Calu3 (cell line): ENCODE data around the gene CCNQ. TPM values are rescaled to one million over a fixed set of nuclear protein-coding genes. Genes with fewer than 3 reads are reported as not detected.

Source experiments
- BruUV-seq: library from RNA; stranded (reverse); fragments of 400-500 nt; replicated peaks from 2 replicates; lab custom pipeline; 2021; lab: Mats Ljungman, UMichigan
- CTCF ChIA-PET: fragments of 300-600 bp; sonication (Branson Sonifier 250); formaldehyde crosslinking; loops from one replicate; lab custom pipeline; 2022; ENCODE audit warnings: antibody characterized with exemption; lab: Charles Lee
- DNase-seq: peaks from one replicate; pipeline ENCODE4 v3.0.0; 2022
- H3K27ac Mint-ChIP-seq: one replicate; pipeline ENCODE4 v1.8.0; 2022; ENCODE audit warnings: mixed read lengths; ENCODE audit not compliant: unreplicated experiment
- H3K27me3 Mint-ChIP-seq: one replicate; pipeline ENCODE4 v1.8.0; 2022; ENCODE audit warnings: mixed read lengths; ENCODE audit not compliant: unreplicated experiment
- H3K36me3 Mint-ChIP-seq: one replicate; pipeline ENCODE4 v1.8.0; 2022; ENCODE audit warnings: mild to moderate bottlenecking, moderate library complexity, mixed read lengths; ENCODE audit not compliant: insufficient read depth, unreplicated experiment
- H3K4me1 Mint-ChIP-seq: one replicate; pipeline ENCODE4 v1.8.0; 2022; ENCODE audit warnings: mild to moderate bottlenecking, low read depth, mixed read lengths; ENCODE audit not compliant: unreplicated experiment
- H3K4me3 Mint-ChIP-seq: one replicate; pipeline ENCODE4 v1.8.0; 2022; ENCODE audit warnings: mild to moderate bottlenecking, low read depth, moderate library complexity, mixed read lengths; ENCODE audit not compliant: unreplicated experiment
- H3K9me3 Mint-ChIP-seq: one replicate; pipeline ENCODE4 v1.8.0; 2022; ENCODE audit warnings: low read depth, mixed read lengths; ENCODE audit not compliant: unreplicated experiment
- CTCF ChIP-seq: fragments of 200-600 bp; IDR thresholded peaks from one replicate; pipeline ENCODE4 v1.8.0; 2022; ENCODE audit warnings: antibody characterized with exemption; ENCODE audit not compliant: unreplicated experiment
- intact Hi-C: fragments of 100-400 bp; cut with micrococcal nuclease; formaldehyde crosslinking; loops from one replicate; pipeline ENCODE4 v1.10.0; 2022; ENCODE audit not compliant: unreplicated experiment
- total RNA-seq: library from RNA; stranded (reverse); gene quantifications from 2 replicates; pipeline ENCODE4 v1.2.3, GENCODE V29; 2022

Gene CCNQ
- total RNA-seq, 1 experiment from 2014 or later = 18.9 TPM

GRCh38 chrX:153583433-153583832, 15.5 kb downstream of the CCNQ start:
- no peak overlapping the region for H3K27ac Mint-ChIP-seq
- no peaks in the 10 kb centered on the region for H3K36me3 Mint-ChIP-seq
- TF ChIP-seq CTCF = no peak
- no peaks in the 10 kb centered on the region for H3K9me3 Mint-ChIP-seq
- DNase-seq = no peak
- H3K4me3 Mint-ChIP-seq = no peak overlapping the region
- H3K4me1 Mint-ChIP-seq = no peaks in the 10 kb centered on the region
- no TSS peak for BruUV-seq
- intact Hi-C loops = no loop called here
- peaks cover 25% of the 10 kb centered on the region for H3K27me3 Mint-ChIP-seq
- CTCF ChIA-PET = no interaction called here

GRCh38 chrX:153582896-153583295, 16.0 kb downstream of the CCNQ start:
- no peaks in the 10 kb centered on the region for H3K9me3 Mint-ChIP-seq
- H3K4me3 Mint-ChIP-seq = no peak overlapping the region
- no peaks in the 10 kb centered on the region for H3K36me3 Mint-ChIP-seq
- intact Hi-C loops = no loop called here
- H3K27me3 Mint-ChIP-seq = peaks cover 31% of the 10 kb centered on the region
- no peak for DNase-seq
- CTCF ChIA-PET = no interaction called here
- no peak for TF ChIP-seq CTCF
- no peak overlapping the region for H3K27ac Mint-ChIP-seq
- H3K4me1 Mint-ChIP-seq = no peaks in the 10 kb centered on the region
- no TSS peak for BruUV-seq

GRCh38 chrX:153580700-153581386, 18.1 kb downstream of the CCNQ start:
- Mint-ChIP-seq H3K9me3 (no peaks in the 10 kb centered on the region), H3K4me1 (no peaks in the 10 kb centered on the region), H3K36me3 (no peaks in the 10 kb centered on the region), H3K27ac (no peak overlapping the region), H3K4me3 (no peak overlapping the region), H3K27me3 (peaks cover 45% of the 10 kb centered on the region)
- intact Hi-C loops = no loop called here
- CTCF ChIA-PET = no interaction called here
- TF ChIP-seq CTCF = no peak
- no TSS peak for BruUV-seq
- peak; percentile 16 for DNase-seq

GRCh38 chrX:153578889-153579288, 20.1 kb downstream of the CCNQ start:
- CTCF ChIA-PET = no interaction called here
- Mint-ChIP-seq H3K27me3 (peaks cover 64% of the 10 kb centered on the region), H3K36me3 (no peaks in the 10 kb centered on the region), H3K4me1 (no peaks in the 10 kb centered on the region), H3K9me3 (no peaks in the 10 kb centered on the region), H3K27ac (no peak overlapping the region), H3K4me3 (no peak overlapping the region)
- intact Hi-C loops = no loop called here
- BruUV-seq = no TSS peak
- DNase-seq = no peak
- TF ChIP-seq CTCF = no peak
